Measurements from ENCODE around the gene P2RX4.

GRCh38 chr12:121218588-121219352 is 8.8 kb downstream of the P2RX4 start:
- TF ChIP-seq CTCF (IDR thresholded peaks at IDR 0.05), result no peak
- TF ChIP-seq POLR2A (IDR thresholded peaks at IDR 0.05), result no peak
- TF ChIP-seq POLR2AphosphoS5 (IDR thresholded peaks at IDR 0.05), result no peak
